8988T (cell line): Measurements from ENCODE around the gene GPRC5A.

Source experiments
- DNase-seq: peaks from one replicate; pipeline ENCODE4 v3.0.0; 2011

The GPRC5A gene

DNA sequence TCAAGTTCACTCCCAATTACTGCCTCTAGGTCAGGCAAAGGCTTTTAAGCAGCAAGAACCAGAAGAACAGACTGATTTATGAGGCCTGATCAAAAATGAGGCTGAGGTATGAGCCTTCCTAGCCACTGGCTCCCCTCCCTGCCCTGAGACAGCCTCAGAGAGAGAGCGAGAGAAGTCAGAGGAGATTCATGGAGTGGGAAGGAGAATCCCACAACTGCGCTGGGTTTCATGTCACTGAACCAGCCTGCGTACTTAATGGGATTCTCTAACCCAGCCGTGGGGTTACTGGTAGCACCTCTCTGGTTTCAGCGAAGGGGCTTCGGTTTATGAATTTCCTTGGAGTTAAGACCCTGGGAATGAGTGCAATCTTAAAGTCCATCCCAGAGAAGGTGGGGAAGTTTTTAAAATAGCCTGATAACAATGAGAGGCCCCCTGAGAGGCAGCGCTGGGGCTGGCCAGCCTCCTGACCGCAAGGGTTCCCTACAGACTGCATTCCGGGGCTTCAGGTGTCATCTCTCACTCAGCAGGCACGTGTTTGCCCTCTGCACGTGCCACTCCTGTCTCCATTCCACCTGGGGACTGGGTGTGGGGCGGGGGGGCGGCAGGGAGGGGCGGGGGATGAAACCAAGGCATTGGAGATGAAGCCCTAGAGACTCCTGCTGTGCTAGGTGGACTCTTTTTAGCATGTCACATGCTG is 6.1 kb upstream of the GPRC5A start:
- DNase-seq = no peak

DNA sequence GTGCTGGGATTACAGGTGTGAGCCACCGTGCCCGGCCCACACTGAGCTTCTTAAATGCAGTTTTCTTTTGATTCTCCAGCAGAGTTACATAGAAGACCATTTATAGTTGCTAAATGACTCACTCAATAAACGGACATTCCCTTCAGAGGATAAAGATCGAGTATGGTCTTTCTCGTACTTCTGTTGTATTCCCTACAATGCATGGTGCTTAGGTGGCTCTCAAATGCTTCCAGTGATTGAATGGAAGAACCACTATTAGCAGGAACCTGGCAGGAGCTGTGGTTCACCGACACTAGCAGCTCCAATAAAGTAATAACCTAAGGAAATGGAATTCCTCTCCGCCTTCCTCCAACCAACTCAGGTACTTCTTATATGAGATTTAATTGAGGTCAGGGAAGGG is 3.9 kb upstream of the GPRC5A start:
- DNase-seq = no peak

DNA sequence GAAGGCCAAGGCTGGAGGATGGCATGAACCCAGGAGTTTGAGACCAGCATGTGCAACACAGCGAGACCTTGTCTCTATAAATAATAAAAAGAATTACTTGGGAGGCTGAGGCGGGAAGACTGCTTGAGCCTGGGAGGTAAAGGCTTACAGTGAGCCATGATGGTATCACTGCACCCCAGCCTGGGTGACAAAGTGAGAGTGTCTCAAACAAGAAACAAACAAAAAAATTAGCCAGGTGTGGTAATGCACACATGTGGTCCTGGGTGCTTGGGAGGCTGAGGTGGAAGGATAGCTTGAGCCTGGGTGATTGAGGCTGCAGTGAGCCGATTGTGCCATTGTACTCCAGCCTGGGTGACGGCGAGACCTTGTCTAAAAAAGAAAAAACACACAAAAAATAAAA is 1.7 kb upstream of the GPRC5A start:
- no peak for DNase-seq

DNA sequence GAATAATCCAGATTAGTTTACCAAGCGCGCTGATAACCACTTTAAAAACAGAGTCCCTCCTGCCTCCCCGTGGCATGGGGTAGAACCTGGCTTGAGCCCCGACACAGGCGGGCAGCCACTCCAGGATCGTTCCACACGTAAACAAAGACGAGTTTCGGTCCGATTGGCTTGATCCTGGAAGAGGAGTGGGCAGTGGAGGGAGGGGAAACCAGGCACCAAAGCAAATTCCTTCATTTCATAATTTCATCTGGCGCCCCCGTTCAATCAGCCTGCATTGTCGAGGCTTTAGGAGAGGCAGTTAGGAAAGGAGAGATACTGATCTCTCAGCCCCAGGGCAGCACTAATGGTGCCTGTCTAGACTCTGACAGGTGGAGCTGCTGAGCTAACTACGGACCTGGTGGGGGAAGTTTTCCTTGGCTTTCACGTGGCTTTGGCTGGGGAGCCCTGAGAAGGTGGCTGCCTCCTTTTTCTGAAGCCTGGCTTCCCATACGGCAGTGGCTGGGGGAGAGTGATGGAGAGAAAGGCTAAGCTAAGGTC is 751 bp upstream of the GPRC5A start:
- no peak for DNase-seq

DNA sequence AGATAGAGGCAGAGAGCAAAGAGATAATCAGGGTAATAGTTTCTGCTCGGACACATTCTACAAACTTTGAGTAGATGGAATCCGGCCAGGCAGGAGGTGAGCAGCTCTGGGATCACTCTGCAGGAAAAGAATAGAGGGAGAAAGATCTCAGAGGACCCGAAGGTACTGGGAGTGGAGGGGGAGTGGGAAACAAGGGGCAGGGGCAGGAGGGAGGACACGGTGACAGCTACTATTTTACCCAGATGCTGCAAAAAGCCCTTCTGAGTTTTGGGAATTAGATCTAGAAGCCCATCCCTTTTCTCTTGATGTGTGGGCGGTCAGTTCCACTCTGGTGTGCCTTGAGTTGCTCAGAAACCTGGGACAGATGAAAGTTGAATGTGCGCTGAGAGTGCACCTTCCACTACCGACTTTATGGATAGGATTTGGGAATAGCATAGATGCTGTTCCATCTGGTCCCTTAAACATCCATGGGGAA is 556 bp downstream of the GPRC5A start:
- DNase-seq = no peak

DNA sequence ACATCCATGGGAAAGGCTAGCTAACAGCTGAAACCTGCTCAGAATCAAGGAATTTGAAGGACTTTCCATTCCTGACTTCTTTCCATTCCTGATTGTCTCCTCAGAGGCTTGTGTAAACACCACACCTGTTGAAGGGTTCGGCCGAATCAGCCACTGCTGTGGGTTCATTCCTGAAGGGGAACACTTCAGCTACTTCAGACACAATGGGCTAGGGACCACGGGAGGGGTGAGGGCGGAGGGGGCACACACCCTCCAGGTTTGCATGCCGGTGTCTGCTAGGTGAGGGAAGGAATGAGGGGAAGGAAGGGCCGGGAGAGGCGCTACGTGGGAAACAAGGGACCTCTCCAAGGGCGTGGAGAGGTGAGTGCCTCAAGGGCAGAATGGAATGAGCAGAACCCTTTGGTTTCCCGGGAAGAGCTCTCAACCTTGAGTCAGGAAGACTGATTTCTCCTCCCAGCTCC is 1.3 kb downstream of the GPRC5A start:
- no peak for DNase-seq

DNA sequence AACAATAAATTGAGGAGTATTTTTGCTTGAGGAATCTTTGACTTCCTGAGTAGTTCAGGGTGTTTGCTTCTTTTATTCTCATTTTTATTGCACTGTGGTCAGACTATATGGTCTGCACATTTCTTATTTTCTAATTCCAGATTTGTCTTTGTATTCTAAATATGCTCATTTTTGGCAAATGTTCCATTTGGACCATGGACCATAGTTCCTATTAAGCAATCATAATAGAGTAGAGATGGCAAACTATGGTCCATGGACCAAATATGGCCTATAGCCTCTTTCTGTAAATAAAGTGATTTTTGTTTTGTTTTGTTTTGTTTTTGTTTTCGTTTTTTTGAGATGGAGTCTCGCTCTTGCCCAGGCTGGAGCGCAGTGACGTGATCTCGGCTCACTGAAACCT is 2.1 kb downstream of the GPRC5A start:
- no peak for DNase-seq

DNA sequence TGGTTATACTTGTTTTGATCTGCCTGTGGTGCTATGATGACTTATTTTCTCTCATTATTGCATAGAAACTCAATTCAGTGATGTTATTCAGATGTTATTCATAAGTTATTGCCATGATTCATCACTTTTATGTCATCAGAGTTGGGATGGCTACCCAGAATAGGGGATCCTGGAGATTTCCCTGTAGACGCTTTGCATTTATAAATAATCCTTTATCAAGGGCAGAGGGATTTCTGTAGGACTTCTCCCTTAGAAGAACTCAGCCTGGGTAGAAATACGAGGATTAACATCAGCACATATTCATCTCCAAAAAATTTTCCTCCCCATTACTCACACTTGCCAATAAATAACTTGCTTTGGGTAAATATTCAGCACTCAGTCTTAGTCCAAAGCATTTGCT is 4.9 kb downstream of the GPRC5A start:
- no peak for DNase-seq

DNA sequence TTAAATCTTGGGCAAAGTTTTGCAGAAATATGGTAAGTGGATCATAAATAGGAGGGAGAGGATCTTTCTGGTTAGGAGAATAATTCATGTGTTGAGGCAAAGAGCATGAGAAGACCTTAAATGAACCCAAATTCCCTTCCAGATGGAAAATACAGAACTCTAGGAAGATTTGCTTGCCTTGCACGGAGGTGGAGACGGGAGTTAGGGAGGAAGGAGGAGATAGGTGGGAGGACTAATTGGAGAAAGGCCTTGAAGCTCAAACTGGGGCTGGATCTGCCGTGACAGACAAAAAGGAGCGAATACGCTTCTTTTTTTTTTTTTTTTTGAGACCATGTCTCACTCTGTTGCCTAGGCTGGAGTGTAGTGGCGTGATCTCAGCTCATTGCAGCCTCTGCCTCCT is 5.9 kb downstream of the GPRC5A start:
- DNase-seq = no peak

DNA sequence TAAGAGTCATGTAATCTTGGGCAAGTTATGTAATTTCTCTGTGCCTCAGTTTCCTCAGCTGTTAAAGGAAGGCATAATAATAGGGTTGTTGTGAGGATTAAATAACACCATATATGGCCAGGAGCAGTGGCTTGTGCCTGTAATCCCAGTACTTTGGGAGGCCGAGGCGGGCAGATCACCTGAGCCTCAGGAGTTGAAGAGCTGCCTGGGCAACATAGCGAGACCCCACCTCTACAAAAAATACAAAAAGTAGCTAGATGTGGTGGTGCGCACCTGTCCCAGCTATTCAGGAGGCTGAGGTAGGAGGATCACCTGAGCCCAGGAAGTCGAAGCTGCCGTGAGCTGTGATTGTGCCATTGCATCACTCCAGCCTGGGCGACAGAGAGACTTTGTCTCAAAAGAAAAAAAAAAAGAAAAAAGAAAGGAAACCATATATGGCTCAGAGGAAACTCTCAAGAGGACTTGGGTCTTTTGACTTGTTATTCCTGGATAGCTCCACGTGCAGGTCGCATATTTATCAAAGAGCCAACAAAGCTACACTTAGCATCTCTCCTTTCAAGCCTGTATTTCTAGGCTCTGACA is 6.9 kb downstream of the GPRC5A start:
- DNase-seq = no peak

DNA sequence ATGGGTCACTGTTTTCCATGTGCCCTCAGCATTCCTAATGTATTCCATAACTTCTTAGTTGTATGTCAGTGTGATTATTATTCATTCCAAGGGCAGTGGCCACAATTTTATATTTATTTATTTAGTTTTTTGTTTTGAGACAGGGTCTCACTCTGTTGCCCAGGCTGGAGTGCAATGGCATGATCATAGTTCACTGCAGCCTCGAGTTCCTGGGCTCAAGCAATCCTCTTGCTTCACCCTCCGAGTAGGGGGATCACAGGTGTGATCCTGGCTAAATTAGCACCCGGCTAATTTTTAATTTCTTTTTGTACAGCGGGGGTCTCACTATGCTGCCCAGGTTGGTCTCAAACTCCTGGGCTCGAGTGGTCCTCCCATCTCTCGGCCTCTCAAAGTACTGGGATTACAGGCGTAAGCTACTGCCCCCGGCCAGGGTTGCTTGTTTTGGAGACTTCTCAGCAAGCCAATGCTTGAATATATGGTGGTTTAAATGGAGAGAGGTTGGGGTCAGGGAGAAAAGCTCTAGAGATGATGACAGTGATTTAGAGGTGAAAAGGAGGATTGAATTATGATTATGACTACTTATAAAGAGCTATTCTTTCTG is 7.6 kb downstream of the GPRC5A start:
- DNase-seq = no peak

DNA sequence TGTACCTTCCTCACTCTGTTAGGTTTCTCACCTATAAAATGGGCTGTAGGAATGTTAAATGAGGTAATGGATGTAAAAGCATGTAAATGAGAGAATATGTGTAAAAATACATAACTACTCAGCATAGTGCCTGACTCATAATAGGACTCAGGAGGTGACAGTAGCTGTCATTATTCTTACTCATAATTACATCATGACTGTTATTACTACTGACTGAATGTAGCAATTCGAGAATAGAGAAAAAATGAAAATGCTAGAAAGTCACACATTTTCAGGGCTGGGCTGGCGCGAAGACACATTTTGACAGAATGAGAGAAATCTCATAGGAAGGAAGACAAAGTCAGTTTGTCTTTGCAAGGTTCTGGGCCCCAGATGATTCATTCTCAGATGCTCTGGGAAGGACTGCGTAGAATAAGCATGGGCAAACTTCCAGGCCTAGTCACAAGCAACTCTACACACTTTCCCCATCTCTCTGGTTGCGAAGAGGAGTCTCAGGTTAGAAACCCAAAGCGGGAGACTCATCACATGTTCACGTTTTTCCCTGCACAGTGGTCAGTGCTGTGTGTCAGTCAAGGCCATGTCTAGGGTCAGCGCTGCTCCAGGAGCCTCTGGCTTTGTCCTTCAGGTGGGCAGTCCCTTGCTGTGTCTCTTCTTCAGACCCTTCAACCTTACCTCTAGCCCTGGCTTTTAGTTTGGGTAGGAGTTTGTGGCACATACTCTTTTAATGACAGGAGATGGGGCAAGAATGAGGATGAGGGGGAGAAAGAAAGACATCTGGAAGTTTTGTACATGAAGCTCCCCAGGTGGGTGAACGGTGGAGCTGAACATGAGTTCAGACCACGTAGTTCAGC is 8.4 kb downstream of the GPRC5A start:
- DNase-seq = no peak

DNA sequence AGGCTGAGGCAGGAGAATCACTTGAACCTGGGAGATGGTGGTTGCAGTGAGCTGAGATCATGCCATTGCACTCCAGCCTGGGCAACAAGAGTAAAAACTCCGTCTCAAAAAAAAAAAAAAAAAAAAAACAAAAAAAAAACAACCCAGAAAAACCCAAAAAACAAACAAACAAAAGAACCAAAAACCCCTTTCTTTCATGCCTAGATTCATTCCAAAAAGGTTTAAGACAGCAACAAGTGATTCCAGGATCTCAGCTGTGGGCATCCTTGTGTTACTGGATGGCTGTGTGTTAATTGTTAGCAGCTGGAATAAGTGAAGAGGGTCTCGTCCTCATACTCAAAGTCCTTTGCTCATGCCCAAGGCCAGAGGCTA is 9.4 kb downstream of the GPRC5A start:
- DNase-seq = no peak

DNA sequence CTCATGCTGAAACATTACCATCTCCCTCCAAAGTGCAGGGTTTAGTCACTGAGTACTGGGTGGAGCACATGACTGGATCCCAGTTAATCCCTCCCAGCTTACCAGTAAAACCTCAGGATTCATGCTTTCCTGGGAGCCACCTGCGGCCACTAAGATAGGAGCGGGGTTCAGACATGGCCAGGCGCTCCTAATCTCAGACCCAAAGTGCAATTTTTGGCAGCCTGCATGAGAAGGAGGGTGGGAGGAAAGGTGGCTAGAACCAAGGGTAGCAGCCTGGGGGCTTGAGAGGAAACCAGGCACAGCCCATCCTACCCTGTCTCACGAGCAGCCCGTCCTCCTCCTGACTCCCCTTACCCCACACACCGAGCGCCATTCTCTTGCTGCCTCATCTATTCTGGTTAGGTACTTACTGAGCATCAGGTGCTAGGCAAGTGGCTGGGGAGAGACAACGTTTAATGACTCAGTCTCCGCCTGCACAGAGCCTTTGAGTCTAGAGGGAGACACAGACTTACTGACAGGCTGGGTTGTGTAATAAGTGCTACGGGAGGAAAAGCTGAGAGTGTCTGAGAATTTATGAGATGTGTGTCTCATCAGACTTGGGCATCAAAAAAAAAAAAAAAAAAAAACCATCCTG is 9.9 kb downstream of the GPRC5A start:
- DNase-seq = no peak

DNA sequence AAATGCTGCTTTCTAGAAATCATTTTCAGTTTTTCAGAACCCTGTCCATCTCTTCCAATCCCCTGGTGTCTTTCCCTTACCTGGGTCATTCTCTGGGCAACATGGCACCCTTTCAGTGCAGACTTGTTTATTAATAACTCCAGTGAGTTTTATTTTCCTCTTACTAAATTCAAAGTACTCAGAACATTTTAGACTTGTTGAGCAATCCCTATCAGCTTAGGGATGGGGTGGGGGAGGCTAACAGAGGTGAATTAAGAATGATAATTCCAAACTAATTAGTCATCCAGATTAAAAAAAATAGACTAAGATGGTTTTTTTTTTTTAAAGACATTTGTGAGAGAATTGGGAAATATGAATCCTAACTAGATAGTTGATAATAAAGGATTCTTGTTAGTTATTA is 10.7 kb downstream of the GPRC5A start:
- DNase-seq = no peak

DNA sequence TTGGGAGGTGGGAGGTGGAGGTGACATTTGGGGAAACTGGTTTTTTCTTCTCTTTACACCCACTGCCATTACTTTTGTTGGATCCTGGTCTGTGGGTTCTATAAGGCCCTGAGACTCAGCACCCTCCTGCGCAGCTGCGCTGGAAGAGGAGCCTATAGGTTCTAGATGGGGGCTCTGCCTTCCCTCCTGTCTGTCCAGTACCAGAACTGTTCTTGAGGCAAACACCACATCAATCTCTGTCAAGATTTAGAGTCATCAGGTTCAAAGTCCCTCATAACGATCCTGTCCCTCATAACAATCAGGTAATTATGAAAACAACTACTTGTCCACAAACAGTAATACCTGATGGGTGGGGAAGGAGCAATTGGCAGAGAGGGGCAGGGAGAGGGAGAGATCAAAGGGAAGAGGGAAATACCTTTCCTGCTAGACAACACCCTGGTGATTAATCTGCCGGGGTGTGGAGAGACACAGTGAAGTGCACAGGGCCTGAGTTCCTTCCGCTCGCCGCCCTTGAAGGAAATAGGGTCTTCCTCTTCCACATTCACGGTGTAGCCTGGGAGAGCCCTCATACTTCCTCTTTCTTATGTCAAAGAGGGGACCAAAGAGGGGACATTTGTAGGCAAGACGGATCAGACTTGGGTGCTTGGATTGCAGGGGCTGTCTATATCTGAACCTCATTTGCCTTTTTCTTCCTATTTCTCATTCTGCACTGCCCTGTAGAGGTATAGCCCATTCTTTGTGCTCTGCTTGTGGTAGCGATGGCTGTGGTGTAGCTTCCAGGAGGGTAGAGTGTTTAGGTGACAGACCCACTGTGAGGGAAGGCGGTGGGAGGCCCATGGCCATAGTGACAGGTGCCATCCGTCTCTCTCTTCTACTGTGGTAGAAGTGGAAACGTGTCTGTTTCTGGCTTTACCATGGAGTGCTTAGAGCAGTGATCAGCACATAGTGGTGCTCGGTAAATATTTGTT is 12.6 kb downstream of the GPRC5A start:
- DNase-seq = peak; percentile 31

DNA sequence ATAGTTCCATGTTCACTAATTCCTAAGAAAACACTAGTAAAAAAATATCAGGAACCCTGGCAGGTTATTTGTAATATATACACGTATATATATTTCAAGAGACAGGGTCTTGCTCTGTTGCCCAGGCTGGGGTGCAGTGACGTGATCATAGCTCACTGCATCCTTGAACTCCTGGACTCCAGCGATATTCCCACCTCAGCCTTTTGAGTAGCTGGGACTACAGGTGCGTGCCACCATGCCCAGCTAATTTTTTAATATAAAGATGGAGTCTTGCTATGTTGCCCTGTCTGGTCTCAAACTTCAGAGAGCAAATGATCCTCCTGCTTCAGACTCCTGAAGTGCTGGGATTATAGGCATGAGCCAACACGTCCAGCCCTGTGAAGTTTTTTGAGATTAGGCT is 16.2 kb downstream of the GPRC5A start:
- DNase-seq = no peak

DNA sequence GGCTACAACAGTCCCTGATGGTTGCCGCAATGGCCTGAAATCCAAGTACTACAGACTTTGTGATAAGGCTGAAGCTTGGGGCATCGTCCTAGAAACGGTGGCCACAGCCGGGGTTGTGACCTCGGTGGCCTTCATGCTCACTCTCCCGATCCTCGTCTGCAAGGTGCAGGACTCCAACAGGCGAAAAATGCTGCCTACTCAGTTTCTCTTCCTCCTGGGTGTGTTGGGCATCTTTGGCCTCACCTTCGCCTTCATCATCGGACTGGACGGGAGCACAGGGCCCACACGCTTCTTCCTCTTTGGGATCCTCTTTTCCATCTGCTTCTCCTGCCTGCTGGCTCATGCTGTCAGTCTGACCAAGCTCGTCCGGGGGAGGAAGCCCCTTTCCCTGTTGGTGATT is 16.9 kb downstream of the GPRC5A start:
- DNase-seq = no peak

DNA sequence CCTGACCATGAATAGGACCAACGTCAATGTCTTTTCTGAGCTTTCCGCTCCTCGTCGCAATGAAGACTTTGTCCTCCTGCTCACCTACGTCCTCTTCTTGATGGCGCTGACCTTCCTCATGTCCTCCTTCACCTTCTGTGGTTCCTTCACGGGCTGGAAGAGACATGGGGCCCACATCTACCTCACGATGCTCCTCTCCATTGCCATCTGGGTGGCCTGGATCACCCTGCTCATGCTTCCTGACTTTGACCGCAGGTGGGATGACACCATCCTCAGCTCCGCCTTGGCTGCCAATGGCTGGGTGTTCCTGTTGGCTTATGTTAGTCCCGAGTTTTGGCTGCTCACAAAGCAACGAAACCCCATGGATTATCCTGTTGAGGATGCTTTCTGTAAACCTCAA is 17.3 kb downstream of the GPRC5A start:
- no peak for DNase-seq

DNA sequence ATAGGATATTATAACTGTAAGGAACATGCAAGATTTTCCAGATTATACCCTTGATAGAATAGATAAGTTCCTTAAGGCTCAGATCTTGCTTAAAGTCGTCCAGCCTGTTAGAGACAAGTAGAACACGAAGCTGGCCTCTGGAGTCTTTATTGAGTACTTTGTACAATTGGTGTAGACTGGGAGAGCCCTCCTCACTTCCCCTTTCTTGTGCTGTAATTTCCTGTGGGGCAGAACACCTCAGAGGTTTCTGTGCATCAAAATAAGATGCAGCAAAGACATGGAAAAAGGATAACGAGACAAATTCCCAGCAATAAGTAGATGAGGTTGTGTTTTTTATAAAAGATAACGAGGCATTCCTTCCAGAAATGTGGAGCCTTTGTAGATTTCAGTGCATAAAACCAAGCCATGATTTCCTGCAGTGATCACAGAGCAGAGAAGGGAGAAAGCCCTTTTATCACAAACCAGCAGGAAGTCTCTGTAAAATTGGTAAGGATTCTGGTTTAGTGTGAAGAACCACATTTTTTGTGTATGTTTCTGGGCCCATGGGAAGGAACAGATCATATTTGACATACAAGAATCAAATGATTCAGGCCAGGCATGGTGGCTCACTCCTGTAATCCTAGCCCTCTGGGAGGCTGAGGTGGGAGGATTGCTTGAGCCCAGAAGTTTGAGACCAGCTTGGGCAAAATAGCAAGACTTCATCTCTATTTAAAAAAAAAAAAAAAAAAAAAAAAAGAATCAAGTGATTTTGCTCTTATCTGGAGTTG is 18.0 kb downstream of the GPRC5A start:
- no peak for DNase-seq

DNA sequence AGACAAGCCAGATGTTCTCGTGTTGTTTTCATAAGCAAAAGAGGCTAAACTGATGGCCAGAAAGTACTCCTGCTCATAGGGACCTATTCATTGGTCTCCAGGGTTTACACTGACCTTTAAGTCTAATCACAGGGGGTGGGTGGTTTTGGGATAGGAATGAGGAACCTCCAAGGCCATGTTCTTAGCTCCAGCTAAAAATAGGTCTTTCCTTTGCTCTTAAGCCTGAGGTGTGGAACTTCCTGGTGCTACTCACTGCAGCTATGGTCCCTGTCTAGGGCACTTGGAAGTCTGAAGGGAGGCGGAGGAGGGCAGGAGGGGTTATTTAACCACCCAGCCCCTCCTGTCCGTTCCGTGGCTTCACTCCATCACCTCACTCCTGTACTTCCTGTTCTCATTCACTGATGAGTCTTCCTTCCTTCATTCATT is 18.6 kb downstream of the GPRC5A start:
- no peak for DNase-seq
